Measurements from ENCODE around the gene DAW1.

DNA sequence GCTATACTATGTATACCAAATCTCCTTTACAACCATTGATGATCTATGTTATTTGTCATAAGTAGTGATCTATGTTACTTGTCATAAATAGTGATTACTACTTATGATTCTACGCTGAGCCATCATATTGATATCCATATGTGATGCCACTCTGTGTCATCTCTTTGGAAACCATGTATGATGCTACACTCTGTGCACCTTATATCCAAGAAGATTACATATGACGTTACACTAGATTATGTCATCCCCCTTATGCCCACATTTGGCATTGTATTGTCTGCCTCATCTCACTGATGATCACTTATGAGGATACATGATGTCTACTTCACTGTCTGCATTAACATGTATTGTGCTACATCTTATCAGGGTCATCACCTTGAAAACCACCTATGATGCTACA lies 42.9 kb downstream of the DAW1 start:
- TF ChIP-seq, protein P1, sequence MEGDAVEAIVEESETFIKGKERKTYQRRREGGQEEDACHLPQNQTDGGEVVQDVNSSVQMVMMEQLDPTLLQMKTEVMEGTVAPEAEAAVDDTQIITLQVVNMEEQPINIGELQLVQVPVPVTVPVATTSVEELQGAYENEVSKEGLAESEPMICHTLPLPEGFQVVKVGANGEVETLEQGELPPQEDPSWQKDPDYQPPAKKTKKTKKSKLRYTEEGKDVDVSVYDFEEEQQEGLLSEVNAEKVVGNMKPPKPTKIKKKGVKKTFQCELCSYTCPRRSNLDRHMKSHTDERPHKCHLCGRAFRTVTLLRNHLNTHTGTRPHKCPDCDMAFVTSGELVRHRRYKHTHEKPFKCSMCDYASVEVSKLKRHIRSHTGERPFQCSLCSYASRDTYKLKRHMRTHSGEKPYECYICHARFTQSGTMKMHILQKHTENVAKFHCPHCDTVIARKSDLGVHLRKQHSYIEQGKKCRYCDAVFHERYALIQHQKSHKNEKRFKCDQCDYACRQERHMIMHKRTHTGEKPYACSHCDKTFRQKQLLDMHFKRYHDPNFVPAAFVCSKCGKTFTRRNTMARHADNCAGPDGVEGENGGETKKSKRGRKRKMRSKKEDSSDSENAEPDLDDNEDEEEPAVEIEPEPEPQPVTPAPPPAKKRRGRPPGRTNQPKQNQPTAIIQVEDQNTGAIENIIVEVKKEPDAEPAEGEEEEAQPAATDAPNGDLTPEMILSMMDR (IDR thresholded peaks at IDR 0.05; ENCODE audit: insufficient read depth, low read length): no peak
- TF ChIP-seq, protein P2, sequence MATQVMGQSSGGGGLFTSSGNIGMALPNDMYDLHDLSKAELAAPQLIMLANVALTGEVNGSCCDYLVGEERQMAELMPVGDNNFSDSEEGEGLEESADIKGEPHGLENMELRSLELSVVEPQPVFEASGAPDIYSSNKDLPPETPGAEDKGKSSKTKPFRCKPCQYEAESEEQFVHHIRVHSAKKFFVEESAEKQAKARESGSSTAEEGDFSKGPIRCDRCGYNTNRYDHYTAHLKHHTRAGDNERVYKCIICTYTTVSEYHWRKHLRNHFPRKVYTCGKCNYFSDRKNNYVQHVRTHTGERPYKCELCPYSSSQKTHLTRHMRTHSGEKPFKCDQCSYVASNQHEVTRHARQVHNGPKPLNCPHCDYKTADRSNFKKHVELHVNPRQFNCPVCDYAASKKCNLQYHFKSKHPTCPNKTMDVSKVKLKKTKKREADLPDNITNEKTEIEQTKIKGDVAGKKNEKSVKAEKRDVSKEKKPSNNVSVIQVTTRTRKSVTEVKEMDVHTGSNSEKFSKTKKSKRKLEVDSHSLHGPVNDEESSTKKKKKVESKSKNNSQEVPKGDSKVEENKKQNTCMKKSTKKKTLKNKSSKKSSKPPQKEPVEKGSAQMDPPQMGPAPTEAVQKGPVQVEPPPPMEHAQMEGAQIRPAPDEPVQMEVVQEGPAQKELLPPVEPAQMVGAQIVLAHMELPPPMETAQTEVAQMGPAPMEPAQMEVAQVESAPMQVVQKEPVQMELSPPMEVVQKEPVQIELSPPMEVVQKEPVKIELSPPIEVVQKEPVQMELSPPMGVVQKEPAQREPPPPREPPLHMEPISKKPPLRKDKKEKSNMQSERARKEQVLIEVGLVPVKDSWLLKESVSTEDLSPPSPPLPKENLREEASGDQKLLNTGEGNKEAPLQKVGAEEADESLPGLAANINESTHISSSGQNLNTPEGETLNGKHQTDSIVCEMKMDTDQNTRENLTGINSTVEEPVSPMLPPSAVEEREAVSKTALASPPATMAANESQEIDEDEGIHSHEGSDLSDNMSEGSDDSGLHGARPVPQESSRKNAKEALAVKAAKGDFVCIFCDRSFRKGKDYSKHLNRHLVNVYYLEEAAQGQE (IDR thresholded peaks at IDR 0.05; ENCODE audit: insufficient replicate concordance, low read depth): no peak
- TF ChIP-seq POLR2AphosphoS5 (IDR thresholded peaks at IDR 0.05; ENCODE audit: low read depth): no peak
- no peak for TF ChIP-seq GABPA (IDR thresholded peaks at IDR 0.05; ENCODE audit: low read depth)
- TF ChIP-seq SPI1 (IDR thresholded peaks at IDR 0.05; ENCODE audit: borderline replicate concordance, low read depth): no peak

All from HL-60 (cell line).